ENCODE data around the gene PARL.

GRCh38 chr3:183797996-183798395 lies 86.7 kb downstream of the PARL start:
- TF ChIP-seq, protein P1, sequence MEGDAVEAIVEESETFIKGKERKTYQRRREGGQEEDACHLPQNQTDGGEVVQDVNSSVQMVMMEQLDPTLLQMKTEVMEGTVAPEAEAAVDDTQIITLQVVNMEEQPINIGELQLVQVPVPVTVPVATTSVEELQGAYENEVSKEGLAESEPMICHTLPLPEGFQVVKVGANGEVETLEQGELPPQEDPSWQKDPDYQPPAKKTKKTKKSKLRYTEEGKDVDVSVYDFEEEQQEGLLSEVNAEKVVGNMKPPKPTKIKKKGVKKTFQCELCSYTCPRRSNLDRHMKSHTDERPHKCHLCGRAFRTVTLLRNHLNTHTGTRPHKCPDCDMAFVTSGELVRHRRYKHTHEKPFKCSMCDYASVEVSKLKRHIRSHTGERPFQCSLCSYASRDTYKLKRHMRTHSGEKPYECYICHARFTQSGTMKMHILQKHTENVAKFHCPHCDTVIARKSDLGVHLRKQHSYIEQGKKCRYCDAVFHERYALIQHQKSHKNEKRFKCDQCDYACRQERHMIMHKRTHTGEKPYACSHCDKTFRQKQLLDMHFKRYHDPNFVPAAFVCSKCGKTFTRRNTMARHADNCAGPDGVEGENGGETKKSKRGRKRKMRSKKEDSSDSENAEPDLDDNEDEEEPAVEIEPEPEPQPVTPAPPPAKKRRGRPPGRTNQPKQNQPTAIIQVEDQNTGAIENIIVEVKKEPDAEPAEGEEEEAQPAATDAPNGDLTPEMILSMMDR (CRISPR knock-in tag; IDR thresholded peaks at IDR 0.05) = no peak
- no peak for TF ChIP-seq EZH2 (conservative IDR thresholded peaks at IDR 0.05; ENCODE audit: low read depth, low read length)
- TF ChIP-seq ZNF335 (CRISPR knock-in tag; IDR thresholded peaks at IDR 0.05) = no peak
- no peak for TF ChIP-seq RELA (CRISPR knock-in tag; IDR thresholded peaks at IDR 0.05)
- no peak for TF ChIP-seq SOX6 (IDR thresholded peaks at IDR 0.05)
- TF ChIP-seq SOX6 (CRISPR knock-in tag; IDR thresholded peaks at IDR 0.05) = no peak
- no peak for TF ChIP-seq ZNF850 (CRISPR knock-in tag; conservative IDR thresholded peaks at IDR 0.05)
- no peak for TF ChIP-seq STAT5B (CRISPR knock-in tag; IDR thresholded peaks at IDR 0.05)
- TF ChIP-seq HMGXB4 (CRISPR knock-in tag; IDR thresholded peaks at IDR 0.05; ENCODE audit: borderline replicate concordance in 1 of 2, low read depth in 1 of 2) = no peak
- TF ChIP-seq NFE2L2 (IDR thresholded peaks at IDR 0.05; ENCODE audit: low read length) = no peak

All from HepG2 (cell line).